Hepatocyte (in vitro differentiated cells): ENCODE data around the gene RASSF6.

ENCODE experiments used
- EZH2 ChIP-seq: fragments of 200-600 bp; sonication (generic); IDR thresholded peaks from 2 replicates; pipeline ENCODE4 v1.6.1; 2016; ENCODE audit warnings: antibody characterized with exemption, mild to moderate bottlenecking, borderline replicate concordance
- EZH2phosphoT487 ChIP-seq: fragments of 200-600 bp; sonication (generic); IDR thresholded peaks from one replicate; pipeline ENCODE4 v1.6.1; 2018; ENCODE audit warnings: antibody characterized with exemption, mild to moderate bottlenecking, low read depth, moderate library complexity; ENCODE audit not compliant: unreplicated experiment, severe bottlenecking
- TF ChIP-seq, protein P1 (sequence below): fragments of 200-600 bp; sonication (generic); IDR thresholded peaks from 2 replicates; pipeline ENCODE4 v1.5.1; 2016; ENCODE audit warnings: antibody characterized with exemption, mild to moderate bottlenecking; ENCODE audit not compliant: poor library complexity

DNA sequence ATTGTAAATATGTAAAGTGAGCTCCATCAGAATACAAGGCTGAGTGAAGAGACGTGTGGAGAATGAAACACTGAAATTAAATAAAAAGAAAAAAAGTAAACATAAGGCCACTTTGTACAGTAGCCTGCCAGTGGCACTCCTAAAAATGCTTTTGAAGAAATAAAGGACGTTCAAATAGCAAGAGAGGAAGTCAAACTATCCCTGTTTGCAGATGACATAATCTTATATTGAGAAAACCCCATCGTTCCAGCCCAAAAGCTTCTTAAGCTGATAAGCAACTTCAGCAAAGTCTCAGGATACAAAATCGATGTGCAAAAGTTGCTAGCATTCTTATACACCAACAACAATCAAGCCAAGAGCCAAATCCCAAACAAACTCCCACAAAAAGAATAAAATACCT lies 24.2 kb downstream of the RASSF6 start:
- no peak for TF ChIP-seq EZH2phosphoT487
- TF ChIP-seq, protein P1, sequence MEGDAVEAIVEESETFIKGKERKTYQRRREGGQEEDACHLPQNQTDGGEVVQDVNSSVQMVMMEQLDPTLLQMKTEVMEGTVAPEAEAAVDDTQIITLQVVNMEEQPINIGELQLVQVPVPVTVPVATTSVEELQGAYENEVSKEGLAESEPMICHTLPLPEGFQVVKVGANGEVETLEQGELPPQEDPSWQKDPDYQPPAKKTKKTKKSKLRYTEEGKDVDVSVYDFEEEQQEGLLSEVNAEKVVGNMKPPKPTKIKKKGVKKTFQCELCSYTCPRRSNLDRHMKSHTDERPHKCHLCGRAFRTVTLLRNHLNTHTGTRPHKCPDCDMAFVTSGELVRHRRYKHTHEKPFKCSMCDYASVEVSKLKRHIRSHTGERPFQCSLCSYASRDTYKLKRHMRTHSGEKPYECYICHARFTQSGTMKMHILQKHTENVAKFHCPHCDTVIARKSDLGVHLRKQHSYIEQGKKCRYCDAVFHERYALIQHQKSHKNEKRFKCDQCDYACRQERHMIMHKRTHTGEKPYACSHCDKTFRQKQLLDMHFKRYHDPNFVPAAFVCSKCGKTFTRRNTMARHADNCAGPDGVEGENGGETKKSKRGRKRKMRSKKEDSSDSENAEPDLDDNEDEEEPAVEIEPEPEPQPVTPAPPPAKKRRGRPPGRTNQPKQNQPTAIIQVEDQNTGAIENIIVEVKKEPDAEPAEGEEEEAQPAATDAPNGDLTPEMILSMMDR = no peak
- TF ChIP-seq EZH2 = no peak
